NOMO-1 treated with DMSO at 0.1 percent for 48 hours (cell line): Measurements from ENCODE around the gene HYAL2.
A peak's percentile ranks its signal among the peaks of the same experiment; 100 is the strongest.

Experiments
- DNase-seq: peaks from one replicate; lab custom pipeline; 2025; ENCODE audit not compliant: unreplicated experiment; lab: John Stamatoyannopoulos, UW

The HYAL2 gene

DNA sequence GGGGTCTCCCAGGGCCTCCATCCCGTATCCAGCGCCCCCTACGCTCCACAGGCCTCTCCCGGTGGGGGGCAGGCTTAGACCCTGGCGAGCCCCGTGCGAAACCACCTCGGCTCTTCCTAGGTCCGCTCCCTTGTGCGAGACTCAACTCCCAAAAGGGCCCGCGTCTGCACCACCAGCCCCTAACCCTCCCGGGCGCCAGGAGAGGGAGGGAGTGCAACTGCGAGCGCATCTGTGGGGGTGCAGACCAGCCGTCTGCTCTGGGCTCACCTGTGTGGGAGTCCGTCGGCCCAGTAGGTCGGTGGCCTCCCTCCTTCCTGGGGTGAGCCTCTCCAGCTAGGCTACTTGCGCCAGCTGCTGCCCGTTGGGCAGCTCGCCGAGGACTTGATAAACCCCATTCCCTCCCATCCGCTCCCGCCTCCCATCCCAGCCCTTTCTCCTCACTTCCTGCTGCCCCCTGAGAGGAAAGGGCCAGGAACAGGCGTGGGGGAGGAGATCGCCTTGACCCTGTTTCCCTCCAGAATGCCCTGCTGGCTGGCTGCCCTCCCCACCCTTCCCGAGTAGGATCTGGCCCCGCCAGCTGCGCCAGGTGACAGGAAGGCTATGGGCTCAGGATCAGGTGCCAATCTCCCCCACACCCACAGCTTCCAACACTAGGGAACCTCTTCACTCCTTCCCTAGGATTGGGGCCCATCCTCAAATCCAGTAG lies at the start of gene HYAL2:
Gene HYAL2 (minus strand): TSS at position 360 of the 706 bp plus-strand sequence. CDS start 2,256 bp downstream, outside the sequence.
- no peak for DNase-seq

DNA sequence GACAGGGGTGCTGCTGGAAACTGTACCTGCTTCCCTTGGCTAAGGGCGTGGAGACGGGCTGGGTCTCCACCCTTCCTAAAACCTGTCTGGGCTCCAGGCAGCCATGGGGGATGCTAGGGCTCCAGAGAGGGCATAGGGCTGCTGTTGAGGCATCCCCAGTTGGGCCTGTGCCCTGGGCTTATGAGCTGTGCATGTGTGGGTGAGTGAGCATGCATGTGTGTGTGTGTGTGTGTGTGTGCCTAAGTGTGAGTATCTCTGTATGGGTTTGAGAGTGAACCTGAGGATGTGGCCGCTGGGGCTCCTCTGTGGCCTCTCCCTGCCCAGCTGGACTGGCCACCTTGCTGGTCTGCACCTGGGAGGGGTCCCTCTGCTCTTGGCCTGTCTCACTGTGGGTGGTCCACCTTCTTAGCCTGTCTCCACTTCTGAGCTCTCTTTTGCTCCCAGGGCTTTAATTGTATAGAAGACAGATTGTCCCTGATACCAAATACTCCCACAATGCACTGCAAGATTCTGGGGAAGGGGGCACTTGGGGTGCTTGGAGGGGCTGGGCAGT lies 48.7 kb upstream of the HYAL2 start:
- DNase-seq: no peak

DNA sequence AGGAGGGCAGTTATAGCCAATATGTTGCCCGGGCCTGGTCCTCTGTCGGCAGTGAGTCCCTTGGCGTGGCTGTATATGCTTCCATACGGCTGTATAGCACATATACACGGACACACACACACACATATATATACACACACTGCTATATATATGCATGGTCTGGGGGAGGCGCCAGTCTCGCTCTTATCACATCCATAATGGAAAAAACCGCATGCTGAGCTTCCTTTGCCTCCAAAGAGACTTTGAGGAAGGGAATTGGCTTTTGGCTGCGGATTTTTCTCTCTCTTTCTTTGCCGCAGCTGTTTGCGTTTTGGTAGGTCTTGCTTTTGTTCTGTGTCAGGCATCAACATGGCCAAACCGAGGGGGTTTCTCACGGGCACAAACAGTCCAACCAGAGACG lies 48.0 kb upstream of the HYAL2 start:
- DNase-seq: peak; percentile 28

- no peak for DNase-seq
Measured at GRCh38 chr3:50369012-50369670, 46.6 kb upstream of the HYAL2 start.

DNA sequence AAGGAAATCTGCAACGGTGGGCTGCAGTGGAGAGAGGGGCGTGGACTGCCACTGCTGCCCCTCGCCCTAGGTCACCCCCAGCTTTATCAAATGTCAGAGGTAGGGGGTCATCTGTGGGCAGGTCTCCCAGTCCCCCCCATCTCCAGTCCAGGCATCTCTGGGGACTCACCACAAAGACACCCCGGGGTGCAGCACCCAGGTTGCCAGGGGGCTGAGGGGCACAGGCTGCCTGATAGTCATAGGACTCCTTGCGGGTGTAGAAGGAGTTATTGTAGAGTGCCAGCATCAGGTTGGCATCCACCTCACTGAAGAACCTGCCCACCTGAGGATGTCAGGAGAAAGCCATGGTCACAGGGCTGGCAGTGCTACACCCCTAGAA lies 43.3 kb upstream of the HYAL2 start:
- no peak for DNase-seq

- peak; percentile 85 for DNase-seq
Measured at GRCh38 chr3:50365080-50365841, 42.7 kb upstream of the HYAL2 start.

- DNase-seq: no peak
Measured at GRCh38 chr3:50364573-50365079, 42.1 kb upstream of the HYAL2 start.

DNA sequence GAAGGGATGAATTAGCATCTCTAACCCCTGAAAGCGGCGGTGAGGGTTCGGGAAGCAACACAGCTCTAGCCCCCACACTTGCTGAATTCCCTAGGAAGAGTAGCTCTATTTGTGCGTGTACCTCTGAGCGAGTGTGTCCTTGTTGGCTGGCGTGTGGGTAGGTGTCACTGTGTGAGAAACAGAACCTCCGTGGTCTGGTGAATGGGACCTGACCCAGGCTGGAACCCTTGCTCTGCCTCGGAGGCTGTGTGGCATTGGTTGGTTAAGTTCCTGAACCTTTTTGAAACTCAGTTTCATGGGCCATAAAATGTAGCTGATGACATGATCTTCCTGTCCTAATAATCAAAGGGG lies 37.2 kb upstream of the HYAL2 start:
- DNase-seq: no peak

- DNase-seq: peak; percentile 99
Measured at GRCh38 chr3:50358911-50359759, 36.6 kb upstream of the HYAL2 start, which contains the start of gene TMEM115. Gene TMEM115, minus strand, starts transcription at chr3:50359521. Its CDS starts 458 bp downstream, at chr3:50359063.

GRCh38 chr3:50358355-50358910 lies 35.9 kb upstream of the HYAL2 start:
- DNase-seq: no peak

DNA sequence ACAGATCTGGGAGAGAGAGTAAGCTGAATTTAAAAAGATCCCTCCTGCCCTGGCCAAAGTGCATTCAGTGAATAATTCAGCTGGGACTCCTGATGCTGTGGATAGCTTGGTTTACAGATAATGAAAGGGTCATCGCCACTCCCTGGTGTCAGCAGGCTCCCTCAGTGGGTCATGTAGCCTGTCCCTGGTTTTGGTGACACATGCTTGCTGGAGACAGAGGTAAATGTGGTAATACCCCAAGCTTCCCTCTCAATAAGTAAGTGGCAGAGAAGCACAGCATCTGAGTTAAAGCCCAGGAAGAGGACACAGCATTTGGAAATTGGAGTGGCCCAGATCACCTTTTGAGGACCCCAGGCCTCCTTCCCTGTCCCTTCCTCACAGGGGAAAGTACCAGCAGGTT lies 34.9 kb upstream of the HYAL2 start:
- DNase-seq: no peak

DNA sequence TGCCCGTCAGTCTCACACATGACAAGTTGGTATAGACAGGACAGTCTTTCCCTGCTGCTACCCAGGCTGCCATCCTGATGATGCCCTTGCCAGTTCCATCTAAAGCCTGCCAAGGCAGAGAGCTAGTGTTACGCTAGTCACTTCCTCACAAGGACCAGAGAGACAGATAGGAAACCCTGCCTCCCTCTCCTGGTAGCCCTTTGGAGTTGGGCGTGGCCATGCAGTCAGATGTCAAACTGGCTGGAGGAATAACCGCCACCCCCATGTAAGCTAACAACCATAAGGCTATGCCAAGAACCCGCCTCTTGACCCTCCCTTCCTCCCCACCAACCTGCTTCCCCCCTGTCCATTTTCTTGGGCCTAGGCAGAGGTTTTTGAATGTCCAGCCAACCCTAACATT lies 34.0 kb upstream of the HYAL2 start:
- peak; percentile 25 for DNase-seq

DNA sequence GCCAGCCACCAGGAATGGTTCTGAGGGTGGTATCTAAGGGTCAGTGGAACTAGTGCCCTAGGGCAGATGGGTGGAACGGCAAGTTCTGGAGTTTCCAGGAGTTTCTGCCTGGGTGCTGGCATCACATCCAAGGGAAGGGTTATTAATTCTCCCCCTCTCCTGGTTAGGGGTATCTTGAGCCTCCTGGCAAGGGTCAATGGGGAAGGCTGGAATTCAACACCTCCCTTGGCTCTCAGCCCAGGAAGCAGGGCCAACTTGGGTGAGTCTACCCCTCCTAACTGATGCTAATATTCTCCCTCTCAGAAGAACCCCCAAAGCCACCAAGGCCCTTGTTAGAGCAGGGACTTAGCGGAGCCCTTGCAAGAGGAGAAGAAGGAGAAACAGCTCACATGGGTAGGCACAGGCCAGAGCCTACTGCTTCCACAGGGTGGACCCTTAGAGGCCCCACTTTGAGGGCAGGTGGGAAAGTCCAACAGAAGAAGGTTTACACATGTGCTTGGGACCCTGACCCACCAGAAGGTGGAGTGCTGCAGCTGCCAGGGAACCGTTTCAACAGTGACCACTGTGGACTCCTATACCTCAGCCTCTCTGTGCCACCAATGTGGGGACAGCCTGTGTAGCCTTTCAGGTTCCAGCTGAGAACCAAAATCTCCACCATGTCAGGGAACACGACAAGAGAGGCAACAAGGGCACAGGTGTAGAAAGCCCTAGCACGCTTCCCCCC lies 33.4 kb upstream of the HYAL2 start:
- no peak for DNase-seq

GRCh38 chr3:50354850-50355249 lies 32.3 kb upstream of the HYAL2 start:
- DNase-seq: no peak

- DNase-seq: no peak
Measured at GRCh38 chr3:50354186-50354764, 31.7 kb upstream of the HYAL2 start.

DNA sequence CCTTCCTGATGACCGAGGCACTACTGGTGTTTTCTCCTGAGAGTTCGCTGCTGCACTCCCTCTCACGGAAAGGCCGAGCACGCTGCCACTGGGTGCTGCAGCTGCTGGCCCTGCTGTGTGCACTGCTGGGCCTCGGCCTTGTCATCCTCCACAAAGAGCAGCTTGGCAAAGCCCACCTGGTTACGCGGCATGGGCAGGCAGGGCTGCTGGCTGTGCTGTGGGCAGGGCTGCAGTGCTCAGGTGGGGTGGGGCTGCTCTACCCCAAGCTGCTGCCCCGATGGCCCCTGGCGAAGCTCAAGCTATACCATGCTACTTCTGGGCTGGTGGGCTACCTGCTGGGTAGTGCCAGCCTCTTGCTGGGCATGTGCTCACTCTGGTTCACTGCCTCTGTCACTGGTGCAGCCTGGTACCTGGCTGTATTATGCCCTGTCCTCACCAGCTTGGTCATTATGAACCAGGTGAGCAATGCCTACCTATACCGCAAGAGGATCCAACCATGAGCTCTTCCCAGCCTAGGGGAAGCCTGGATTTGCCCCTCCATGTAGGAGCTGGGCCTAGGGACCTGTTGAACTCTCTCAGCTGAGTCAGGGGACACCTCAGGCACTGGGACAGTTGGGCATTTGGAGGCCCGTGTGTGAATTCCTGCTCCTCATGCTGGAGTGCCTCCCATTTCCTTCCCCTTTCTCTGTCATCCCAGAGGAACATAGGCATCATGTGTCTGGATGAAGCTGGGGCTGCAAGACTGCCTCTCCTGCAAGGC lies 30.9 kb upstream of the HYAL2 start:
- no peak for DNase-seq

GRCh38 chr3:50352781-50353180 lies 30.2 kb upstream of the HYAL2 start:
- no peak for DNase-seq

- DNase-seq: no peak
Measured at GRCh38 chr3:50351323-50351697, 28.8 kb upstream of the HYAL2 start.
